Stomach (tissue), 4 donors: ENCODE data around the gene FAM3A.

ENCODE experiments used
- CTCF ChIP-seq, 7 experiments: fragments of 450-650 bp in 4 of 7; fragments of 200-600 bp in 3 of 7; sonication (generic) in 3 of 7; IDR thresholded peaks; one replicate each; pipeline ENCODE4 v1.5.1; 2016 to 2019; ENCODE audit warnings: antibody characterized with exemption in 7 of 7, control low read depth in 2 of 7, mild to moderate bottlenecking in 1 of 7
- EP300 ChIP-seq: sonication (generic); formaldehyde crosslinking; IDR thresholded peaks from one replicate; pipeline ENCODE4 v1.6.1; 2017; ENCODE audit warnings: antibody characterized with exemption
- POLR2A ChIP-seq, 4 donors: fragments of 450-650 bp; IDR thresholded peaks; one replicate each; pipeline ENCODE4 v1.6.1; 2016; ENCODE audit warnings: antibody characterized with exemption in 4 of 4, control low read depth in 2 of 4, mild to moderate bottlenecking in 1 of 4, moderate library complexity in 1 of 4
- POLR2AphosphoS5 ChIP-seq, 3 donors: sonication (generic); formaldehyde crosslinking; IDR thresholded peaks; one replicate each; pipeline ENCODE4 v1.6.1; 2016; ENCODE audit warnings: antibody characterized with exemption in 3 of 3

- TF ChIP-seq CTCF (IDR thresholded peaks at IDR 0.05) (no peak), EP300 (no peak), POLR2AphosphoS5 (IDR thresholded peaks at IDR 0.05) (no peak), POLR2A (IDR thresholded peaks at IDR 0.05) (no peak)
Measured at GRCh38 chrX:154472685-154473632, 43.1 kb downstream of the FAM3A start.
